NCI-H524 (cell line): ENCODE results near the gene RPH3AL.
"Not testable (repeated sequence)": the region's sequence is repeated elsewhere in the genome, so short reads cannot be mapped to it uniquely, and the experiment has no call there.

Experiments
- DNase-seq, 2 experiments: peaks; one replicate each; lab custom pipeline; 2025; lab: John Stamatoyannopoulos, UW

Gene RPH3AL

DNA sequence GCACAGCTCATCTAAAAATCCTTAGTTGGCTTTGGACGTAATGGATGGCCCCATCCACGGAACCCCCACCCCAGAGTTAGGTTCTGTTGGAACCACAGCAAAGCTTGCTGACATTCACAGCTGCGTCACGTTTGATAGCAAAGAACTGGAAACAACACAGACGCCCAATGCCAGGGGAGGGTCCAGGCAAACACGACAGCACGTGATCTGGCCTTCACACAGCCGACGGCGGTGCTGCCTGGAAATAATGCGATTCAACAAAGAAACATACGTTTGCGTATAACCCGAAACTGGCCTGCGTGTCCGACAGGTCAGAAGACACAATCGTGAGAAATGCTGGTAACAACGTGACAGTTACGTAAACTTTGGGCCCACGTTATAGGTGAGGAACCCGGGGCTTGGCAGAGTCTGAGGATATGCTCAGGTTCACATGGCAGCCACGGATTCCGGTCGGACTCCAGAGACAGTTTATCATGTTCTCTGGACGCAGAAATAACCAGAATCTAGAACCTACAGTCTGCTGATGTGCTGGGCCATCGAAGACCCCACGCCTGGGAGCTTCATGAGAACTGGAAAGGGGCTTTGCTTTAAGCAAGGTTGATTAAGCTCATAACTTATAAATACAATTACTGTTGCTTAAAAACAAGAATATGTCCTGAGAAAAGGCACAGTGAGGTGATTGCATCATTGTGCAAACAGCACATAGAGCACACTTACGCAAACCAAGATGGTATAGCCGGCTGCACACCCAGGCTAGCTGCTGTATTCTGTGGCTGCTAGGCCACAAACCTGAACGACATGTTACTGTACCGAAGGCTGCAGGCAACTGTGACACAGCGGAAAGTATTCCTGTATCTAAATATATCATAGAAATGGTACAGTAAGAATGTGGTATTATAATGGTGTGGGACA is 70.4 kb downstream of the RPH3AL start:
- DNase-seq, result no peak

DNA sequence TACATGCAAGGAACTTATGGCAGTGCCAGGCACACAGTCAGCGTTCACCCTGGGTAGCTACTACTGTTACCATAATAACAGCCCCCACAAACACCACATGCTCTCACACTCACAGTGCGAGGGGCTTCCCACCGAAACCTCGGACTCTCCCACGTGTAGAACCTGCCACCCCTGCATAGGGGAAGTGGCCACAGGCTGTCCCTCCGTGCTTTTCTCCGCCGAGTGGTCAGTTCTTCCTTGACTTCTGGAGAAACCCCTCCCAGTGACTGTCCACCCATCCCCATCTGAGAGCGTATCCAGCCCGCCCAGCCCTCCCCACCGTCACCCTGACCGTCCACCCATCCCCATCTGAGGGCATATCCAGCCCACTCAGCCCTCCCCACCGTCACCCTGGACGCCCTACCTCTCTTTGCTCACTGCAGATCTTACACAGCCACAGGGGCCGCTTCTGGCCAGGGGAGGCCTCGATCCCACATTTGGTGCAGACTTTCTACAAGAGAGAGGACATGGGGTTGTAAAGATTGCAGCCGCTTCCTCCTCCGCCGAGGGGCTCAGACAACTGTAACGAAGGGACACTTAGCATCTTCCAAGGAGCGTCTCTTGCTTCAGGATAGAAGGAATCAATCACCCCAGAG is 71.1 kb downstream of the RPH3AL start:
- DNase-seq, result no peak

DNA sequence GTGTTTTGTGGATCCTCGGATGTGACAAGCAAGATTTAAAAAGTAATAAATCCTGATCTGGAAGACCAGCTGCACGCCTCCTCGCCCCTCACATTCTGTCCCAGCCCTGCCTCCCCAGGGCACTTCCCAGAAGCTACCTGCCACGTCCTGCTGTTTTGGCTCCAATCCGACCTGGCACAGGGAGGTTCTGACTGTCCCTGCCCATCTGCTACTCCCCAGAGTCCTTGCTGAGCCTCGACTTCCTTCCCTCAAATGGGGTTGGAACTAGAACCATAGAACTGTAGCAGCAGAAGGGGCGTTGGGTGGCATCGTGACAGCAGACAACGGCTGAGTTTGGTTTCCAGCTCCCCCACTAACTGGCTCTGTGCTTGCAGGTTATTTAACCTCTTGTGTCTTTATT is 71.7 kb downstream of the RPH3AL start:
- DNase-seq, result no peak

DNA sequence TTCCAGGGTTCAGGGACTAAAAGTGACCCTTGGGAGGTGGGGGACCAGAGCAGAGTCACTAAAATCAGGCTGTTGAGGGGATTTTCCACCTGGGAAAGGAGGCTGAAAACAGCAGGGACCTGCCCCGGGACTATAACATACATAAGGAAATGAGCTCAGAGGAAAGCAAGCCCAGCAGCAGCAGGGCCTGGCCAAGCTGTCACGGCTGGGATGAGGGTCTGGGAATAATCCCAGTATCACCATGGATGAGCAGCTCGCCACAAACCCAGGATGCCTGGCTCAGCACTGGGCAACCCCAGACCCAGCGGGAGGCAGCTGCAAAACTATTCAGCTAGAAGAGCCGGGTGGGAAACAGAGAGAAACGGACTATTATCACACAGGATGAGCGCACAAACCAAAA is 72.4 kb downstream of the RPH3AL start:
- no peak for DNase-seq

DNA sequence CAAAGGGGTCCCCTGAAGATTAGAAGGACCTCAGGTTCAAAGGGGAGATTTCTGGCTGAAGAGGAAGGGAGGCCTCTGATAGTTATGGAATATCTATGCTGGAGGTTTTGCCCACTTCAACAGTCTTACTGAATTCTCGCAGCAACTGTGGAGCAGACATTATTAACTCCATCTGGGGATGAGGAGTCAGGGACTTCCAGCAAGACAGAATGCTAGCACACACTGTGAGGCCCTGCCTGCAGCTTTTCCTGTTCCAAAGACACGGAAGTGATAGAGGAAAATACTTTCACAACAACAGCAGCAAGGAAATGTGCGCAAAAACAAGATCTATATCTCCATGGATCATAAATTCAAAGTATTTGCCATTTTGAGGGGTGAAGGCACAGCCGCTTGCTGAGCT is 72.8 kb downstream of the RPH3AL start:
- DNase-seq, result no peak

DNA sequence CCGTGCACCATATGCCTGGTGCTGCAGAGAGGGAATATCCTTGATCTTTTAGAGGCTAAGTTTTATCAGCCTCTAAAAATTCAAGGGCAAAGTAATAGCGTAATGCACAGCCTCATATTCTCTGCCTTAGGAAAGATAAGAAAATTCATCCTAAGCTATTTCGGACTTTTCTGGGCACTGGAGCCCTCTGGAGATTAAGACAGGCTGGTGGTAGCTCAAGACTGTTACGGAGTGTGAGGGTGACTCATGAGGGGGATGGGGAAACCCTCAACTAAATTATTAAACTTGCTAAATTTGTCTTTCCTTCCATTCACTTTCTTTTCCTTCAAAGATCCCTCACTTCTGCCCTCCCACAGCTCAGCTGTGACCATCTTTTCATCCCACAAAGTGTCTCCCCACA is 73.3 kb downstream of the RPH3AL start:
- DNase-seq, result no peak

DNA sequence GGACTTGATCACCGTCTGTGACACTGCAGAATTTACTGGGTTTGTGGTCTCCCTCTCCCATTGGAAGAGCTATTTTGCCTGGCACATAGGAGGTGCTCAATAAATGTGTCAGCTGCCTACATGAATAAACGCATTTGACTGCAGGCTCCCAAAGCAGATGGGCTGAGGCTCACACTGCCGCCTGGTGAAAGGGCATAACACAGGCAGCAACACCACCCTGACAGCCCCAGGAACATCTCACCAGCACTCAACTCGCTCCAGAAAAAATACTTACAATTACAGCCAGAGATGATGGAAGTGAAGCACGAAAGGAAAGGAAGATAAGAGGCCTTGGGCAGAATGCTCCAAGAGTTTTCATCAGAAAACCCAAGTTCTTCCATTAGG is 73.9 kb downstream of the RPH3AL start:
- DNase-seq, result no peak

DNA sequence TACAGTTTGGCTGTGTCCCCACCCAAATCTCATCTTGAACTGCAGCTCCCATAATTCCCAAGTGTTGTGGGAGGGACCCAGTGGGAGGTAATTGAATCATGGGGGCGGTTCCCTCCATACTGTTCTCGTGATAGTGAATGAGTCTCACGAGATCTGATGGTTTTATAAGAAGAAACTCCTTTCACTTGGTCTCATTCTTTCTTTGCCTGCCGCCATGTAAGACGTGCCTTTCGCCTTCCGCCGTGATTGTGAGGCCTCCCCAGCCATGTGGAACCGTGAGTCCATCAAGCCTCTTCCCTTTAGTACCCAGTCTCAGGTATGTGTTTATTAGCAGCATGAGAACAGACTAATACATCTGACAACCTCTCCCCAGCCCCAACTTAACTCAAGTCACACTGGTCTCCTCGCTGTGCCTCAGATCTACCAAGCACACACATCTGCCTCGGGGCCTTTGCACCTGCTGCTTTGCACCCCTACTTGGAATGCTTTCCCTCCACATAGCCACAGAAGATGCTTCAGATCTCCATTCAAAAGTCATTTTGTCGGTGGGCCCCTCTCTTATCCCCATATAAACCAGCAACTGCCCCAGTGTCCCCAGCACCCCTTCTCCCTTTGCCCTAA is 74.4 kb downstream of the RPH3AL start:
- no peak for DNase-seq

DNA sequence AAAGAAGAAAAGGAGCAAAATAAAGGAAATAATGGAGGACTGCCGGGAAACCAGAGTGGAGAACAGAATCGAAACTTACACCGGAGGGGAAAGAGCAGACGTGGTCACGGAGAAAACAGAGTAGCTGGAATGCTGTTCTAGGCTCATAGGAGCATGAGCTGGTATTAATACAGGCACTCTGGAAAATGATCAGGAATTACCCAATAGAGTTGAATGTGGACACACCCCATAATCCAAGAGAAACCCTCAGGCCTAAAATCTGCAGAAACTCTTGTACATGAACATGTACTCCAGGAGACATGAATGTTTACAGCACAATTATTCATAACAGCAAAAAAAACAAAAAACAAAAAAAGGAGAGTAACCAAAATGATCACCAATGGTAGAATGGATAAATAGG is 77.7 kb downstream of the RPH3AL start:
- DNase-seq, result no peak

DNA sequence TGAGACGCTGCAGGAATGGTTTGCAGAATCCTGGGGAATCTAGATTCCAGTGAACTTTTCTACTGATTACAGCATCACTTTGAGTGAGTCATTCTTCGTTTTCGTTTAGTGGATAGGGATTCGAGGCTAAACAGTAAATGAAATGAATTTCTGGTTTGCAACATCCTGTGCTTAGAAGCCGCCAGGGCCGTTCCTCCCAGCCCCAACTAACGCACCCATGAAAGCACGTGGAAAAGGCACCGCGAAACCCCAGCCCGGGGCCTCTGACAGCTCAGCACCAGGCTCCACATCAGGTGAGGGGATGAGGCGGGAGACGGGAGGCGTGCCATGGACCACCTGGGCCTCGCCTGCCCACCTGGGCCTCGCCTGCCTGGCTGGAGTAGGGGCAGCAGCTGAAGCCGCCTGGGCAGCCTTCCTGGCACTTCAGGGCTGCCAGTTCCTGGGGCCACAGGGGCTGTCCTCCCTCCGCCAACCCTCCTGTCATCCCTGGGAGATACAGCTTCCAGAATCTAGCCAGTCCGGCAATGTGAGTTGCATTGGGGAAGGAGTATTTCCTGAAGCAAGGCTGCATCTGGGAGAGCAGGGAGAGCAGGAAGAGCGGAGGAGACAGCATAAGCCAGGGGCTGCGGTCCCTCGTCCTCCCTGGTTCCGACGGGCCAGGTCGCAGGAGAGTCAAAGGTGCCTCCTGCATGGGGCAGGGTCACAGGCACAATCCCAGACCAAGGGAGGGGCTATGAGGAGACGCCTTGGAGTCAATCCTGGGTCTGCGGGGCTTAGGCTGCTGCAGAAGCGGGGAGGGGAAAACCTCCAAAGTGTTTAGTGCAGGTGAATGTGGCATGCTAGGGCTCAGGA is 78.4 kb downstream of the RPH3AL start:
- DNase-seq, result no peak

DNA sequence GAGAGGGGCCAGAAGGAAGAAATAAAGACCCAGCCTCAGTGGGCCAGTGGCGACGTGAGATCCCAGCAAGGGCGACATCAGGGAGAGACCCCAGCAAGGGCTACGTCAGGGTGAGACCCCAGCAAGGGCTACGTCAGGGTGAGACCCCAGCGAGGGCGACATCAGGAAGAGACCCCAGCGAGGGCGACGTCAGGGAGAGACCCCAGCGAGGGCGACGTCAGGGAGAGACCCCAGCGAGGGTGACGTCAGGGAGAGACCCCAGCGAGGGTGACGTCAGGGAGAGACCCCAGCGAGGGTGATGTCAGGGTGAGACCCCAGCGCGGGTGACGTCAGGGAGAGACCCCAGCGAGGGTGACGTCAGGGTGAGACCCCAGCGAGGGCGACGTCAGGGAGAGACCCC is 79.8 kb downstream of the RPH3AL start:
- DNase-seq, result not testable (repeated sequence)

DNA sequence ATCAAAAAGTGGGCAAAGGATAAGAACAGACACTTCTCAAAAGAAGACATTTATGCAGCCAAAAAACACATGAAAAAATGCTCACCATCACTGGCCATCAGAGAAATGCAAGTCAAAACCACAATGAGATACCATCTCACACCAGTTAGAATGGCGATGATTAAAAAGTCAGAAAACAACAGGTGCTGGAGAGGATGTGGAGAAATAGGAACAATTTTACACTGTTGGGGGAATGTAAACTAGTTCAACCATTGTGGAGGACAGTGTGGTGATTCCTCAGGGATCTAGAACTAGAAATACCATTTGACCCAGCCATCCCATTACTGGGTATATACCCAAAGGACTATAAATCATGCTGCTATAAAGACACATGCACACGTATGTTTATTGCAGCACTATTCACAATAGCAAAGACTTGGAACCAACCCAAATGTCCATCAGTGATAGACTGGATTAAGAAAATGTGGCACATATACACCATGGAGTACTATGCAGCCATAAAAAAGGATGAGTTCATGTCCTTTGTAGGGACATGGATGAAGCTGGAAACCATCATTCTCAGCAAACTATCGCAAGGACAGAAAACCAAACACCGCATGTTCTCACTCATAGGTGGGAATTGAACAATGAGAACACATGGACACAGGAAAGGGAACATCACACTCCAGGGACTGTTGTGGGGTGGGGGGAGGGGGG is 80.5 kb downstream of the RPH3AL start:
- DNase-seq, result not testable (repeated sequence)

DNA sequence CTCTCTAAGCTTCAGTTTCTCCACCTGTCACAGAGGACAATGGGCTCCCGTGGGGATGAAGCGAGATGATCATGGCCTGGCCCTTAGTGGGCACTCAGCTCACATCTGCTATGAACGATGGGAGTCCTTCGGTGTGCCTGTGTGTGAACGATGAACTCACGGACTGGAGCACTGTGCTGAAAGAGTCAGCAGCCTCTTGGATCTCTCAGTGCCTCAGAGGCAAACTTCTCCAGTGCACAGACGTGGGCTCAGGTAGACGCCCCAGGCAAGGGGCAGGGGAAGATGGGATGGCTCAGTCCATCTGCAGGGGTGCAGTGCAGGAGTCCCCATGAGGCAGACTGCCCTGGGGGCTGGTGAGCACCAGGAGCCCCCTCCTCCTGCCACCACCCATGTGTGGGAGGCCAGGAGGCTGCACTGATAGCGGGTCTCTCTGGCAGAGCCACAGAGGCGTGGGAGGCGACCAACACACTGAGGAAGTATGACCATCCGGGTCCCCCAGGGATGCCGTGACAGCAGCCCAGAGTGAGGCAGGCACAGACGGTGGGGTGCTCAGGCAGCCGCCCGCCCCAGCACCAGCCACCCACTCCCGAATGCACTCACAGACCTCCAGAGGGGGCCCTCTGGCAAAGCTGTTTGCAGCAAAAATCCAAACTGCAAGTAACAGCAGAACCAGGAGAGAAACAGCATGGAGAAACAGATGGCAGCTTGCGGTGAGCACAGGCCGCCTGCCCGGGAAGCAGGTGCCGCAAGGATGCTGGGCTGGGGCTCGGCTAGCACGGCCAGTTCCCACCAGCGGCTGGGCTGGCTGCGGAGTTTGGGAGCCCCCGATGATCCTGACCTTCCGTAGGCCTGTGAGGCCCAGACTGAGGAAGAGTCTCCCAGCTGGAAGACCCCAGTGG is 82.7 kb downstream of the RPH3AL start:
- DNase-seq, result peak; percentile 42 to 77

DNA sequence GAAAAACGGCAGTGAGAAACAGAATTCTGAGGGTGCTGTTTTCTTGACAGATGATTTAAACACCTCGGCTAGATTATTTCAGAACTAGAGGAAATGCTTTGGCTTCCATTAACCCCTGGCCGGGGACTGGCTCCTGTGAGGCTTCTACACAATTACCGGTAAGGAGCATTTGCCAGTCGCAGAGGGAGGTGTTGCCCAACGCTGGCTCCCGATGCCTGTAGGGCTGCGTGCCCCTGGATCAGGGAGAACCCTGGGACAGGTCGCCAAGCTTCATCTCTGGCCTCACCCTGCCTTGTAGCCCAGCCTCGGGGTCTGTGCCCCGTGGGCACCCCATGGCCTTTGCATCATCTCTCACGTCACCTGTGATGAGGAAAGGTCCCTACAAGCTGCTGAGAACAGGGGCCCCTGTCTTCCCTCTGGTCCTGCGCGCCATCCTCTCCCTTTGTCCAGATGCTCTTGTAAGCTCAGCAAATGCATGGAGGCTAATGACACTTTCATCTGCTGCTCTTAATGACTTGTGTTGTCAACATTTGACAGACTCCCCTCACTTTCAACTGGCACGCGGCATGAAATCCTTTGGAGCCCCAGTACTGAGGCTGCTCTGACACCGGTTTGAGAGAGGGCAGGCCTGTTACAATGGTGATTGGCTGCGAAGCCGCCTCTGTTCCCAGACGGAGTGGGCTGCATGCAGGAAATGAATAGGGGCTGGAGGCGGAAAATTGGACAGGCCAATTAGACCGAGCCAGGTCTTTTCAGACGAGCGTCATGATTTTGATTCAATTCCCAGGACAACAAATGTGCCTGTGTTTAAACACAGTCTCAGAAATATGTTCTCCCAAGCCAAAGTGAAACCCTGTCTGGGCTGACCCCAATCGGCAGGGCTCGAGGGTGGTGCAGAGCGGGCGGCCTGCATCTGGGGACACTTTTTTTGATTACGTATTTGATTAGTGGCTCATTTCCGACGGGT is 85.6 kb downstream of the RPH3AL start:
- no peak for DNase-seq

DNA sequence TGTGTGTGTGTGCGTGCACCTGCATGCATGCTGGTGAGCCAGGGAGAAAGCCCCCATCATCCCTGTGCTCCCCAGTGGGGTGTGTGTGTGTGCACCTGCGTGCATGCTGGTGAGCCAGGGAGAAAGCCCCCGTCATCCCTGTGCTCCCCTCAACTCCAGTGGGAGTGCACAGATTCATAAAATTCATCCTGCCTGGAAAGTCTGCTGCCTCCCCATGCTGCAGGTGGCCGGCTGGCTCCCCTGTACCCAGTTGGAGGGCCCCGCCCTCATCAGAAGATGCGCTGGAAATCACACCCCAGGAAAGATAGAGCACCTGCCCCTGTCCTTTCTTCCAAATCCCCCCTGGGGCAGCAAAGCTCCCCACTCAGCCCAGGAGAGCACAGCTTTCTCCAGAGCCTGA is 86.4 kb downstream of the RPH3AL start:
- DNase-seq, result no peak

DNA sequence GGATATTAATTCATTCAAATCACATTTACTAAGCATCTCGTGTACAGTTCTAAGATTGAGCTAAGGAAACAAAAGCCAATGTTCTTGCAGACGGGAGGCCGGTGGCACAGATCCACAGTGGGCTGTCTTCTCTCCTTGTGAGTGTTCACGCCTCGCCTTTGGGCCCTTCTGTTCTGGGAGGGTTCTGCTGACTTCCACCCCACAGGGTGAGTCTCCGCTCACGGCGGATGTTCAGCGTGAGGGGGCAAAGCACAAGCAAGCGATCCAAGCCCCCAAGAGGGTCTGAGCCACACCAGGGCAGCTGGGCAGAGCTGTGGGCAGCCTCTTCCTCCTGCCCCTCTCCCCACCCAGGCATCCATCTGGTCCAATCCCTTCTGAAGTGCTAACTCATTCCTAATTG is 86.9 kb downstream of the RPH3AL start:
- no peak for DNase-seq

DNA sequence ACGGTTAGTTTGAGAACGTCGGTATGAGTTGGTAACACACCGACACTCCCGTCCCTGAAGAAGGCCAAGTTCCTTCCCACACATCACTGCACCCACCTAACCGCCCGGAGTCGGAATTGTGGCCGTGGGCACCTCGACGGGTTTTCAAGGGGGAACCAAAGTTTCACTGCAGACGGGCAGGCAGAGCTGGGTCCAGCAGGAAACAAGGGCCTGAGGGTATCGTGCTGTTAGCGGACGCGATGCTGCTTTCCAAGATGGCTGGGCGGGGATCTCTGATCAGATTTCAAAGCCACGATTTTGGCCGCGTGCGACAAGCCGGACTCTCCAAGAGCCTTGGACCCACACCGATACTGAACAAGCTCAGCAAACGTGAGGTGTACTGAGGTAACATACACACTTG is 88.8 kb downstream of the RPH3AL start:
- DNase-seq, result no peak

DNA sequence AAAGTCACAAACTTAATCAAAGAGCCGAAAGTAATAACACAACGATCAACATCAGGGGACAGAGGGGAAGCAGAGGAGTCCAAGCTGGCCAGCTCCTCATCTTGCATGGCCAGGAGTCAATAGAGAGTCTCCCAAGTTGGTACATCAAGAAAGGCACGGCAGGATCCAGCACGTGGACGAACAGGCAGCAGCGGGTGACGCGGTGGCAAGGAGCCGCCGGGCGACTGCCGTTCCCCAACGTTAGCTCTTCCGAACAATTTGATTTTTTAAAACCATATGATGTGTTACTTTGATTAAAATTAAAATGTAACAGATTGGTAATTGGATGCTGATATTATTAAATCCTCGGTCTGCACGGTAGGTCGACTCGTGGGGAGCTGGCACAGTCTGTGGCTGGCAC is 89.3 kb downstream of the RPH3AL start:
- no peak for DNase-seq

DNA sequence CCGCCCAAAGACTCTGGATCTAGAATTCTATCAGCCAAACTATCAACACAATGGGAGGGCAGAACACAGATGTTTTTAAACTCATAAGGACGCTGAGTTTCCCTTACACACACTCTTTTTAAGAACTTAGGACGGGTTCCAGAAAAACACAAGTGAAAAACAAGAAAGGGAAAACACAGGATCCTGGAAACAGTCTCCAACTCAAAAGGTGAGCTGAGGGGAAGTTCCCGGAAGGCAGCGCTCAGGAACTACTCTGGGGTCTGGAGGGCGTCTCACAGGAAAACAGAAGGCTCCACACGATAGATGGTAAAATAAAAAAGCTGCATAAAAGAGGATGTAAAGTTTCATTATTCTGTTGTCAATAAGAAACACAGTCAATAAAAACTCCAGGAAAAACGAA is 91.0 kb downstream of the RPH3AL start:
- no peak for DNase-seq
